ENCODE results near the gene HS6ST2. TPM values are rescaled to one million over a fixed set of nuclear protein-coding genes. Genes with fewer than 3 reads are reported as not detected.
"Not testable (repeated sequence)": the region's sequence is repeated elsewhere in the genome, so short reads cannot be mapped to it uniquely, and the experiment has no call there.

HS6ST2 gene
- polyA plus RNA-seq (2013, experiment 1 of 2; ENCODE audit: insufficient read length), result 0.39 TPM
- 0.27 TPM for polyA plus RNA-seq (2013, experiment 2 of 2; ENCODE audit: insufficient read length)

GRCh38 chrX:132958091-132958703 is at the start of gene HS6ST2:
HS6ST2 (minus strand) TSS chrX:132958629.
- no peak for DNase-seq

DNA sequence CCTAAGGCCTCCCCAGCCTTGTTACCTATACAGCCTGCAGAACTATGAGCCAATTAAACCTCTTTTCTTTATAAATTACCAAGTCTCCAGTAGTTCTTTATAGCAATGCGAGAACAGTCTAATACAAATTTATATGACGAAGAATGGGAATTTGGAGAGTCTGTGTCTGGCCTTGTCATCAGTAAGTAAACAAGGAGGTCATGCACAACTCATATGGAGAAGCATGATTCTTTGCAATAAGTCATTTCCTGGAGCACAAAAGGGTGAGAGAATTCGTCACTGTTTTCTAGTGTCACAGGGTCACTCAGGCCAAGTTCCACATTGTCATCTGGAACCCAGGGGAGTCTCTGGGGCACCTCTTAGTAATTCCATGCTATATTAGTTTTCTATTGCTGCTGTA is 49.0 kb upstream of the HS6ST2 start:
- no peak for DNase-seq

GRCh38 chrX:133005616-133006015 is 47.2 kb upstream of the HS6ST2 start:
- DNase-seq, result no peak

DNA sequence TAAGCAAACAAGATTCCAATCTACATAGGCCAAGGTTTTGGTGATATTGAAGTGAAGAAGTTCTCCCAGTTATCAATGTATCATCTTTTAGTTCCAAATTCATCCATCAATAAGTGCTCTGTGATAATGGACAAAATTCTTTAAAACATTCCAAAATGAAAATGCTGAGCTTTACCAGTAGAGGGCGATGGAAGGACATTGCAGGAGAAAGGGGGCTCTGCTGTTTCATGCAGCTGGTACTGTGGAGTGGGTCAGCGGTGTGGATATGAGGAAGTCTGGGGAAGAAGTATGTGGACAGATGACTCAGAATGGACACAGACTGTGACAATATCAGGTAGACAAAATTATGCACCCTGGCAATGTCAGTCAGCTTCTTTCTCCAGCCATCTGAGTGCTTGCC is 46.6 kb upstream of the HS6ST2 start:
- DNase-seq, result peak; percentile 4

- no peak for DNase-seq
These were observed 40.8 kb upstream of the HS6ST2 start for GRCh38 chrX:132999209-132999608.

- no peak for DNase-seq
These were observed 32.4 kb upstream of the HS6ST2 start for GRCh38 chrX:132990835-132991234.

- DNase-seq, result no peak
These were observed 28.1 kb upstream of the HS6ST2 start for GRCh38 chrX:132986556-132986955.

- no peak for DNase-seq
These were observed 25.7 kb upstream of the HS6ST2 start for GRCh38 chrX:132984058-132984650.

DNA sequence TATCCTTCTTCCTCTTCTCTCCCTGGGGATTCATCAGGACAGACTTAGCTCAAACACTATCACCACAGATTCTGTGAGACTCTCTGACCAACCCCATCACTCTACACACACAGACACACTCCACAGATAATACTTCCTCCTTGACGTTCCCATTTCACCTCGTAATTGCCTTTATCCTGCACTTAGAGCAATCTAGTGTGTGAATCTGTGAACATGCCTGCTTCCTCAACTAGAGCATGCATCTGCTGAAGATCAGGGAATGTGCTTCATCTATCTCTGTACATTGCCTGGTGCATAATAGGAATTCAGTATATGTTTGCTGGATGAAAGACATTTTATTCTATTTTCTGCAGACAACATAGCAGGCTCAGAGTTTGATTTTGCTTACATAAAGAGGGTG is 25.1 kb upstream of the HS6ST2 start:
- no peak for DNase-seq

DNA sequence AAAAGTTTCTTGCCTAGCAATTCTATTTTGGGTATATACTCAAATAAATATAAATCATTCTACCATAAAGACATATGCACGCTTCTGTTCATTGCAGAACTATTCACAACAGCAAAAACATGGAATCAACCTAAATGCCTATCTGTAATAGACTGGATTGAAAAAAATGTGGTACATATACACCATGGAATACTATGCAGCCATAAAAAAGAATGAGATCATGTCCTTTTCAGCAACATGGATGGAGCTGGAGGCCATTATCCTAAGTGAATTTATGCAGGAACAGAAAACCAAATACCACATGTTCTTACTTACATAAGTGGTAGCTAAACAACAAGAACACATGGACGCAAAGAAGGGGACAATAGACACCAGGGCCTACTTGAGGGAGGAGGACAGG is 21.6 kb upstream of the HS6ST2 start:
- not testable (repeated sequence) for DNase-seq

DNA sequence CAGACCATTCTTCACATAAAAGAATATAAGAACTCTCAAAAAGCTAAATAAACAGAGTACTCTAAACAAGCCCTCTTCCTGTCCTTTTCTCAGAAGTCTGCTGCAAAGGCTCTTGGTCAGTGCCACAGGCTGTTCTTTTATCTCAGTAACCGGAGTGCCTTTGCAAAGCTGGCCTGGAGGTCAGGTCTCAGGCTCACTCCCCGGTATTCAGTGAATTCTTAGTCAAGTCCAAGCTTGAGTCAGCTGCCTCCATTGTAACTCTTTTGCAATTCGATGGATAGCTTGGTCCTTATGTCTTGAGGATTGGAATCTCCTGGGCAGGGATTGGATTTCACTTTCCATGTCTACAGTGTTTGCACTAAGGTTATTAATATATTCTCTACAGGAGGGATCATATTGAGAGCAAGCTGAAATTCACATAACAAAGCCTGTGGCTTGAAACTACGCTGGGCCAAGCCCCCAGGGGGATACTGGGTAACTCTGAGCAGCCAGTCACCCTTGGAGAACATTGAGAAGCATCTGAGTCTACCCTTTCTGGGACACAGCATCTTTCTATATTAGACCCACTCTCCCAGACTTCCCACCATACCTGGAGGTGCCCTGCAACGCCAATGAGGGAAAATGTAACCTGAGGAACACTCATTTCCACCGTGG is 10.0 kb upstream of the HS6ST2 start:
- DNase-seq, result no peak

GRCh38 chrX:132967049-132967448 is 8.6 kb upstream of the HS6ST2 start:
- no peak for DNase-seq

DNA sequence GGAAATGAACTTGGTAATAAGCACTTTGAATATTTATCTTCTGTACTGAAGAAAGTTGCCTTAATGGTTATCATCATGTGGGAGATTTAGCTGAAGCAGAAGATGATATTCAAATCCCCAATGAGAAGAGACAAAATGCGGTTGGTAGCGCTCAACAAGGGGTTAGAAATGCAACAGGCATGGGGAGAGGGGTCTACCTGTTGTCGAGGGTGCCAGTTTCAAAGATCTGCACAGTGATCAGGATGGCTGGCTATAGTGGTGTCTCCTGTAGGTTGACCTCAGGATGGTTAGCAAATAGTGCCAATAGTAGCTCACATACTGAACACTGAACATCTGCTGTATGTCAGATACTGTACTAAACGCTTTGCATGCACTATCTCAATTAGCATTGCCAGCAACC is 7.0 kb upstream of the HS6ST2 start:
- no peak for DNase-seq

DNA sequence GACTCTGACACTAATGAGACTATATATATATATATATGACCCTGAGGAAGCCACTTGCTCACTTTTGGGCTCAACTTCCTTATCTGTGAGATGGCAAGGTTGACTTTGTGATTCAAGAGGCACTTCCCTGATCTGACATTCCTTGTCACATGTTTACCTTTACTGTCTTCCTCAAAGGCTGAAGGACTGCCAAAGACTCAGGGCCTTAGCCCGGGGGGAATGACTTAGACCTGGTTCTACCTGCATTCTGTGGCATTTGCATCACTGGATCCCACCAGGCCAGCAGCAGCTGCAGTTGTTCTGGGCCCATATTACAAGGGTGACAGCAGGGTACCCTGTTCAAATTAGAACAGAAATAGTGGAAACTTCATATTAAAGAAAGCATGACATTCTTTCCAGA is 3.1 kb upstream of the HS6ST2 start:
- no peak for DNase-seq

- peak; percentile 6 for DNase-seq
These were observed 978 bp downstream of the HS6ST2 start for GRCh38 chrX:132957211-132958090.

- no peak for DNase-seq
These were observed 1.8 kb downstream of the HS6ST2 start for GRCh38 chrX:132956421-132957210.

DNA sequence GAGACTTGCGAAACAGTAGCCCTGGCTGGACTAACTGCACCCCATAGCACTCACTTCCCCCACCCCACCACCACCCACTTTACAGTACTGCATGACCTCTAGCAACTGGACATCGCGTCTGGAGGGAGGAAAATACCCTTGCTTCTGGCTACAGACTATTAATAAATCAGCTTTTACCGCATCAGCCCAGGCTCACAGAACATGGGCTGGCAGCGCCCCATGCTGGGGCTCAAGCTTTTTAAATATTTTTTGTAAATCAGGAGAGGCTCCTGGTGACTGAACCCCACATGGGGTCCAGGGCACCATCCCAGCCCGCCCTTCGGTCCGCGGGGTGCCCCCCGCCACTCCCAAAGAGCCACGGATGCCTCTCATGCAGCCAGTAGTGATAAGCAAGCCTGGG is 2.7 kb downstream of the HS6ST2 start:
- DNase-seq, result no peak

GRCh38 chrX:132954323-132954722 is 4.1 kb downstream of the HS6ST2 start:
- DNase-seq, result no peak

- no peak for DNase-seq
These were observed 5.1 kb downstream of the HS6ST2 start for GRCh38 chrX:132953354-132953753.

- no peak for DNase-seq
These were observed 9.7 kb downstream of the HS6ST2 start for GRCh38 chrX:132948648-132949260.

- DNase-seq, result not testable (repeated sequence)
These were observed 13.3 kb downstream of the HS6ST2 start for GRCh38 chrX:132945055-132945599.
